ENCODE measurements around the gene NMRAL1. TPM values are rescaled to one million over a fixed set of nuclear protein-coding genes. Genes with fewer than 3 reads are reported as not detected.

The NMRAL1 gene
- total RNA-seq, 1 donor from 2014 or later, result 35.3 TPM

DNA sequence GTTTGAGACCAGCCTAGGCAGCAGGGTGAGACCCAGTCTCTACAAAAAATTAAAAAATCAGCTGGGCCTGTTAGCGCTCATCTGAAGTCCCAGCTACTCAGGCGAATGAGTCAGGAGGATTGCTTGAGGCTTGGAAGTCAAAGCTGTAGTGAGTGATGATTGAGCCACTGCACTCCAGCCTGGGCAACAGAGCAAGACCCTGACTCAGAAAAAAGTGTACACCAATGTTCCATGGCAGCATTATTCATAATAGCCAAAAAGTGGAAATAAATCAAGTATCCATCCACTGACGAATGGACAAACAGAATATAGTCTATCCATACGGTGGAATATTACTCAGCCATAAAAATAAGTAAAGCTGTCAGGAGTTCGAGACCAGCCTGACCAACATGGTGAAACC is 2.6 kb downstream of the NMRAL1 start:
- peaks cover 9% of the 10 kb centered on the region for H3K36me3 Mint-ChIP-seq (ENCODE audit: low read depth, unreplicated experiment)
- no peaks in the 10 kb centered on the region for H3K9me3 Mint-ChIP-seq (ENCODE audit: unreplicated experiment)
- H3K27ac Mint-ChIP-seq (ENCODE audit: unreplicated experiment), result no peak overlapping the region
- no peak overlapping the region for H3K4me3 Mint-ChIP-seq (ENCODE audit: unreplicated experiment)
- no peak for DNase-seq (ENCODE audit: low spot score)
- H3K27me3 Mint-ChIP-seq (ENCODE audit: unreplicated experiment), result peaks cover 5% of the 10 kb centered on the region
- TF ChIP-seq, protein P1, sequence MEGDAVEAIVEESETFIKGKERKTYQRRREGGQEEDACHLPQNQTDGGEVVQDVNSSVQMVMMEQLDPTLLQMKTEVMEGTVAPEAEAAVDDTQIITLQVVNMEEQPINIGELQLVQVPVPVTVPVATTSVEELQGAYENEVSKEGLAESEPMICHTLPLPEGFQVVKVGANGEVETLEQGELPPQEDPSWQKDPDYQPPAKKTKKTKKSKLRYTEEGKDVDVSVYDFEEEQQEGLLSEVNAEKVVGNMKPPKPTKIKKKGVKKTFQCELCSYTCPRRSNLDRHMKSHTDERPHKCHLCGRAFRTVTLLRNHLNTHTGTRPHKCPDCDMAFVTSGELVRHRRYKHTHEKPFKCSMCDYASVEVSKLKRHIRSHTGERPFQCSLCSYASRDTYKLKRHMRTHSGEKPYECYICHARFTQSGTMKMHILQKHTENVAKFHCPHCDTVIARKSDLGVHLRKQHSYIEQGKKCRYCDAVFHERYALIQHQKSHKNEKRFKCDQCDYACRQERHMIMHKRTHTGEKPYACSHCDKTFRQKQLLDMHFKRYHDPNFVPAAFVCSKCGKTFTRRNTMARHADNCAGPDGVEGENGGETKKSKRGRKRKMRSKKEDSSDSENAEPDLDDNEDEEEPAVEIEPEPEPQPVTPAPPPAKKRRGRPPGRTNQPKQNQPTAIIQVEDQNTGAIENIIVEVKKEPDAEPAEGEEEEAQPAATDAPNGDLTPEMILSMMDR (IDR thresholded peaks at IDR 0.05; ENCODE audit: unreplicated experiment), result no peak
- peaks cover 4% of the 10 kb centered on the region for H3K4me1 Mint-ChIP-seq (ENCODE audit: unreplicated experiment)

GRCh38 chr16:4468972-4469371 is 5.5 kb downstream of the NMRAL1 start:
- H3K4me3 Mint-ChIP-seq (ENCODE audit: unreplicated experiment), result no peak overlapping the region
- H3K36me3 Mint-ChIP-seq (ENCODE audit: low read depth, unreplicated experiment), result peaks cover 16% of the 10 kb centered on the region
- no peaks in the 10 kb centered on the region for H3K9me3 Mint-ChIP-seq (ENCODE audit: unreplicated experiment)
- H3K27me3 Mint-ChIP-seq (ENCODE audit: unreplicated experiment), result peaks cover 3% of the 10 kb centered on the region
- H3K4me1 Mint-ChIP-seq (ENCODE audit: unreplicated experiment), result no peaks in the 10 kb centered on the region
- H3K27ac Mint-ChIP-seq (ENCODE audit: unreplicated experiment), result no peak overlapping the region
- no peak for DNase-seq (ENCODE audit: low spot score)
- TF ChIP-seq, protein P1 (IDR thresholded peaks at IDR 0.05; ENCODE audit: unreplicated experiment), result no peak

GRCh38 chr16:4467916-4468315 is 6.5 kb downstream of the NMRAL1 start:
- Mint-ChIP-seq H3K9me3 (ENCODE audit: unreplicated experiment) (no peaks in the 10 kb centered on the region), H3K4me3 (ENCODE audit: unreplicated experiment) (no peak overlapping the region), H3K27ac (ENCODE audit: unreplicated experiment) (no peak overlapping the region), H3K27me3 (ENCODE audit: unreplicated experiment) (peaks cover 4% of the 10 kb centered on the region), H3K36me3 (ENCODE audit: low read depth, unreplicated experiment) (peaks cover 16% of the 10 kb centered on the region), H3K4me1 (ENCODE audit: unreplicated experiment) (no peaks in the 10 kb centered on the region)
- TF ChIP-seq, protein P1 (IDR thresholded peaks at IDR 0.05; ENCODE audit: unreplicated experiment), result no peak
- DNase-seq (ENCODE audit: low spot score), result no peak

GRCh38 chr16:4465977-4466779 is 8.2 kb downstream of the NMRAL1 start:
- H3K4me1 Mint-ChIP-seq (ENCODE audit: unreplicated experiment), result no peaks in the 10 kb centered on the region
- no peak for DNase-seq (ENCODE audit: low spot score)
- H3K27ac Mint-ChIP-seq (ENCODE audit: unreplicated experiment), result no peak overlapping the region
- H3K4me3 Mint-ChIP-seq (ENCODE audit: unreplicated experiment), result no peak overlapping the region
- TF ChIP-seq, protein P1 (IDR thresholded peaks at IDR 0.05; ENCODE audit: unreplicated experiment), result no peak
- peaks cover 16% of the 10 kb centered on the region for H3K36me3 Mint-ChIP-seq (ENCODE audit: low read depth, unreplicated experiment)
- H3K27me3 Mint-ChIP-seq (ENCODE audit: unreplicated experiment), result peaks cover 4% of the 10 kb centered on the region
- no peaks in the 10 kb centered on the region for H3K9me3 Mint-ChIP-seq (ENCODE audit: unreplicated experiment)

- H3K36me3 Mint-ChIP-seq (ENCODE audit: low read depth, unreplicated experiment), result peaks cover 20% of the 10 kb centered on the region
- H3K9me3 Mint-ChIP-seq (ENCODE audit: unreplicated experiment), result no peaks in the 10 kb centered on the region
- DNase-seq (ENCODE audit: low spot score), result no peak
- no peak overlapping the region for H3K27ac Mint-ChIP-seq (ENCODE audit: unreplicated experiment)
- no peaks in the 10 kb centered on the region for H3K4me1 Mint-ChIP-seq (ENCODE audit: unreplicated experiment)
- no peak overlapping the region for H3K4me3 Mint-ChIP-seq (ENCODE audit: unreplicated experiment)
- TF ChIP-seq, protein P1 (IDR thresholded peaks at IDR 0.05; ENCODE audit: unreplicated experiment), result no peak
- H3K27me3 Mint-ChIP-seq (ENCODE audit: unreplicated experiment), result peaks cover 4% of the 10 kb centered on the region
Observed at GRCh38 chr16:4463522-4464163, 10.8 kb downstream of the NMRAL1 start.

Measured in endothelial cell (in vitro differentiated cells).